Measurements from ENCODE around the gene SLC28A2.

The SLC28A2 gene

GRCh38 chr15:45326280-45326679 is 74.2 kb downstream of the SLC28A2 start:
- DNase-seq (ENCODE audit: low spot score): no peak

- DNase-seq (ENCODE audit: low spot score): no peak
Measured at GRCh38 chr15:45326741-45327140, 74.7 kb downstream of the SLC28A2 start.

All from RKO (cell line).